H1 (cell line): ENCODE results near the gene TCEA2. TPM values are rescaled to one million over a fixed set of nuclear protein-coding genes. Genes with fewer than 3 reads are reported as not detected.
A peak's percentile ranks its signal among the peaks of the same experiment; 100 is the strongest.

Experiments
- CTCF ChIA-PET: fragments of 300-600 bp; sonication (Branson Sonifier 250); formaldehyde crosslinking; loops from one replicate; lab custom pipeline; 2021; ENCODE audit not compliant: partially characterized antibody; lab: Charles Lee
- POLR2A ChIA-PET: fragments of 300-600 bp; sonication (Branson Sonifier 250); formaldehyde crosslinking; loops from one replicate; lab custom pipeline; 2021; ENCODE audit warnings: inconsistent platforms; ENCODE audit not compliant: partially characterized antibody; lab: Charles Lee
- DNase-seq, 2 experiments: peaks; one replicate each; pipeline versions ENCODE4 v3.0.0 to v3.0.0-alpha.2; 2010 to 2022; ENCODE audit warnings: low spot score in 2 of 2, low read depth in 1 of 2, mixed read lengths in 1 of 2
- FAIRE-seq: peaks from 2 replicates; lab custom pipeline; 2011; peaks lifted over from hg19 to GRCh38; lab: Jason Lieb, UNC
- H2AFZ ChIP-seq: 2 replicates; pipeline ENCODE4 v1.8.1; 2012; ENCODE audit warnings: low read length, inconsistent platforms
- H2AK5ac ChIP-seq: 2 replicates; pipeline ENCODE4 v1.6.1; 2013; ENCODE audit warnings: low read depth, low read length
- H2BK120ac ChIP-seq: replicated peaks from 2 replicates; pipeline ENCODE3; 2013; ENCODE audit warnings: low read depth, low read length, inconsistent platforms
- H2BK12ac ChIP-seq: 2 replicates; pipeline ENCODE4 v1.6.1; 2013; ENCODE audit warnings: low read depth, low read length
- H2BK15ac ChIP-seq: 2 replicates; pipeline ENCODE4 v1.6.1; 2013; ENCODE audit warnings: low read length
- H2BK20ac ChIP-seq: 2 replicates; pipeline ENCODE4 v1.6.1; 2013; ENCODE audit warnings: low read length
- H2BK5ac ChIP-seq: 2 replicates; pipeline ENCODE4 v1.6.1; 2013; ENCODE audit warnings: low read depth, low read length
- H3K14ac ChIP-seq: 2 replicates; pipeline ENCODE4 v1.6.1; 2013; ENCODE audit warnings: inconsistent platforms; ENCODE audit not compliant: insufficient read length
- H3K18ac ChIP-seq: 2 replicates; pipeline ENCODE4 v1.6.1; 2013; ENCODE audit warnings: low read length; ENCODE audit errors: extremely low read depth
- H3K23ac ChIP-seq: 2 replicates; pipeline ENCODE4 v1.6.1; 2013; ENCODE audit warnings: inconsistent platforms; ENCODE audit not compliant: insufficient read length
- H3K23me2 ChIP-seq: 2 replicates; pipeline ENCODE4 v1.6.1; 2013; ENCODE audit warnings: low read depth, low read length
- H3K27ac ChIP-seq: 2 replicates; pipeline ENCODE4 v1.6.1; 2011; ENCODE audit warnings: low read depth, low read length, inconsistent platforms
- H3K27me3 ChIP-seq, 4 experiments: replicated peaks in 1 of 4; 1 replicate in 1 of 4; 2 replicates in 3 of 4; pipeline versions ENCODE4 v1.6.1 to v1.8.1; 2011 to 2013; ENCODE audit warnings: low read length in 3 of 4, mild to moderate bottlenecking in 3 of 4, inconsistent platforms in 2 of 4, mixed read lengths in 2 of 4, moderate library complexity in 1 of 4; ENCODE audit not compliant: control insufficient read depth in 3 of 4, insufficient read depth in 3 of 4; ENCODE audit errors: extremely low read depth in 1 of 4
- H3K36me3 ChIP-seq, 4 experiments: 2 replicates each; pipeline versions ENCODE4 v1.6.1 to v1.8.1; 2011 to 2013; ENCODE audit warnings: mild to moderate bottlenecking in 4 of 4, low read length in 3 of 4, moderate library complexity in 2 of 4, control low read depth in 1 of 4, inconsistent platforms in 1 of 4; ENCODE audit not compliant: insufficient read depth in 4 of 4, control insufficient read depth in 2 of 4
- H3K4ac ChIP-seq: replicated peaks from 2 replicates; pipeline ENCODE3; 2013; ENCODE audit warnings: low read length, low read depth, mixed read lengths, inconsistent platforms; ENCODE audit not compliant: insufficient read length
- H3K4me1 ChIP-seq, 4 experiments: replicated peaks in 1 of 4; 1 replicate in 1 of 4; 2 replicates in 3 of 4; pipeline versions ENCODE4 v1.6.1 to v1.8.1; 2011 to 2013; ENCODE audit warnings: low read length in 3 of 4, inconsistent platforms in 2 of 4, mixed read lengths in 1 of 4; ENCODE audit not compliant: insufficient read depth in 4 of 4, control insufficient read depth in 3 of 4
- H3K4me2 ChIP-seq, 2 experiments: 2 replicates each; pipeline versions ENCODE4 v1.6.1 to v1.8.1; 2011 to 2013; ENCODE audit warnings: low read depth in 2 of 2, low read length in 2 of 2, control low read depth in 1 of 2, inconsistent platforms in 1 of 2, mild to moderate bottlenecking in 1 of 2; ENCODE audit not compliant: insufficient read depth in 1 of 2
- H3K4me3 ChIP-seq, 4 experiments: fragments of 200-600, 300-600 bp in 1 of 4; sonication (generic), shearing (Covaris generic), sonication (Bioruptor Twin) in 1 of 4; 2 replicates each; pipeline versions ENCODE4 v1.5.1 to v1.8.1; 2011 to 2016; ENCODE audit warnings: low read length in 4 of 4, low read depth in 3 of 4, control low read depth in 2 of 4, inconsistent platforms in 2 of 4, mild to moderate bottlenecking in 2 of 4, mixed read lengths in 1 of 4, moderate library complexity in 1 of 4; ENCODE audit not compliant: insufficient read depth in 2 of 4; ENCODE audit errors: extremely low read depth in 1 of 4
- H3K56ac ChIP-seq: replicated peaks from 2 replicates; pipeline ENCODE3; 2013; ENCODE audit warnings: low read depth, mild to moderate bottlenecking, mixed read lengths, low read length, inconsistent platforms; ENCODE audit not compliant: insufficient read length
- H3K79me1 ChIP-seq: 2 replicates; pipeline ENCODE4 v1.6.1; 2013; ENCODE audit warnings: low read depth, low read length, control low read depth
- H3K79me2 ChIP-seq, 2 experiments: 2 replicates each; pipeline versions ENCODE4 v1.6.1 to v1.8.1; 2012 to 2013; ENCODE audit warnings: low read length in 2 of 2, mild to moderate bottlenecking in 2 of 2, inconsistent platforms in 1 of 2; ENCODE audit not compliant: insufficient read depth in 2 of 2, control insufficient read depth in 1 of 2
- H3K9ac ChIP-seq, 4 experiments: replicated peaks in 1 of 4; 1 replicate in 1 of 4; 2 replicates in 3 of 4; pipeline versions ENCODE4 v1.6.1 to v1.8.1; 2011 to 2013; ENCODE audit warnings: low read depth in 3 of 4, low read length in 3 of 4, control low read depth in 2 of 4, mild to moderate bottlenecking in 2 of 4, moderate library complexity in 2 of 4, inconsistent platforms in 1 of 4; ENCODE audit errors: extremely low read depth in 1 of 4
- H3K9me3 ChIP-seq, 2 experiments: 2 replicates each; pipeline versions ENCODE4 v1.6.1 to v1.8.1; 2012 to 2013; ENCODE audit warnings: mild to moderate bottlenecking in 2 of 2, moderate library complexity in 2 of 2, control low read depth in 1 of 2, inconsistent platforms in 1 of 2, low read depth in 1 of 2, low read length in 1 of 2, mixed read lengths in 1 of 2; ENCODE audit not compliant: insufficient read depth in 2 of 2
- H4K20me1 ChIP-seq, 2 experiments: replicated peaks in 1 of 2; 2 replicates each; pipeline versions ENCODE3 to v1.8.1; 2011 to 2013; ENCODE audit warnings: inconsistent platforms in 2 of 2, low read length in 2 of 2, mild to moderate bottlenecking in 1 of 2; ENCODE audit not compliant: insufficient read depth in 2 of 2, control insufficient read depth in 1 of 2
- H4K5ac ChIP-seq: 2 replicates; pipeline ENCODE4 v1.6.1; 2013; ENCODE audit warnings: low read length, low read depth, mixed read lengths, inconsistent platforms; ENCODE audit not compliant: insufficient read length
- H4K8ac ChIP-seq: 2 replicates; pipeline ENCODE4 v1.8.0; 2013; ENCODE audit warnings: mild to moderate bottlenecking, moderate library complexity, low read length, inconsistent platforms; ENCODE audit not compliant: insufficient read depth; ENCODE audit errors: extremely low read depth
- H4K91ac ChIP-seq: replicated peaks from 2 replicates; pipeline ENCODE3; 2013; ENCODE audit warnings: low read length, mixed read lengths, inconsistent platforms; ENCODE audit not compliant: insufficient read length
- WGBS, 2 experiments: shearing (Covaris generic) in 1 of 2; methylation state at CpG; one replicate each; pipeline versions ENCODE4 v1.1.6 to v1.1.7; 2013 to 2015; ENCODE audit warnings: low lambda C conversion rate in 2 of 2, mixed read lengths in 2 of 2, inconsistent platforms in 1 of 2, low coverage in 1 of 2, missing lambda C conversion rate in 1 of 2; ENCODE audit not compliant: insufficient replicate concordance in 2 of 2, insufficient coverage in 1 of 2, insufficient read length in 1 of 2; ENCODE audit errors: extremely low coverage in 1 of 2, missing lambda C conversion rate in 1 of 2; 5-methylcytosine and 5-hydroxymethylcytosine counted together
- polyA plus RNA-seq, 7 experiments: library from polyadenylated mRNA; depleted of rRNA in 3 of 7; stranded (reverse) in 5 of 7; unstranded in 2 of 7; fragments of >200 nt in 5 of 7; fragments of 200-250 nt in 2 of 7; gene quantifications; 1 replicate in 5 of 7; 2 replicates in 1 of 7; 4 replicates in 1 of 7; pipeline versions ENCODE4 v1.2.1 to v1.2.3, GENCODE V29; 2011 to 2013; ENCODE audit warnings: missing spikeins in 2 of 7, mixed read lengths in 2 of 7
- total RNA-seq: library from RNA; stranded (reverse); fragmentation: NEBNext Ultra II Directional; extraction: Animal tissue kit (Norgen Biotek cat#: 25700); gene quantifications from 2 replicates; pipeline ENCODE4 v1.2.1, GENCODE V29; 2021

Gene TCEA2
- total and polyA plus RNA-seq, 2 of the 8 experiments (the other 6 are each of a cell fraction or from before 2014, with no cell fraction given) = 41.4 to 42.3 TPM

DNA sequence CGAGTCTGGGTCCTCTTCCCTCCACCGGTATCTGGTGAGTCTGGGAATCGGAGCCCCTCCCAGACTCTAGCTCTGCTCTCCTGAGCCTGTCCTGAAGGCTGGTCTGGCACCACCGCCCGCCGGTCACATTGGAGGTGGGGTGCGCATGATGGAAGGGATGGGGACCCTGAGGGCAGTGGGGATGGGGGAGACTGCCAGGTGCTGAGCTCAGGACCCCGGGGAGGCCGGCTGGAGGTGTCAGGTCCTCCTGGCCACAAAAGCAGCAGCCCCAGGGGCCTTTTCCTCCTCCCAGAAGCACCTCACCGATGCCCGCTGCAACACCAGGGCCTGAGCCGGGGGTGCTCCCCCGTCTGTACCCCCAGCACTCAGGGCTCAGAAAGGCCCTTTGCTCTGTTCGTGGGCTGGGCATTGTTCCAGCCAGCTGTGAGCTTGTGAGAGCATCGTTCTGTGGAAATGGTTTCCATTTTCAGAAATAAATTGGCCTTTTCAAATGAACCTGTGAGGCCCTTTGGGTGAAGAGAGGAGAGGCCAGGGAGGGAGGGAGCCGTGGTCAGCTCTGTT lies 46.9 kb downstream of the TCEA2 start:
- POLR2A ChIA-PET = no interaction called here
- H3K36me3 ChIP-seq = no peaks in the 10 kb centered on the region
- H3K23ac ChIP-seq = no peak overlapping the region
- no peak overlapping the region for H2BK20ac ChIP-seq
- H3K23me2 ChIP-seq = no peaks in the 10 kb centered on the region
- H4K8ac ChIP-seq = 0 out of 2 replicates have a peak overlapping the region, but pooled peaks have one; percentile 5
- FAIRE-seq (no peak), DNase-seq (peak in 1 of 2 experiments; percentile 37)
- no peaks in the 10 kb centered on the region for H3K79me2 ChIP-seq
- H2BK15ac ChIP-seq = no peak overlapping the region
- no peaks in the 10 kb centered on the region for H3K27me3 ChIP-seq
- H4K91ac ChIP-seq = no peak overlapping the region
- H2BK5ac ChIP-seq = no peak overlapping the region
- no peak overlapping the region for H3K9ac ChIP-seq
- H2AK5ac ChIP-seq = no peak overlapping the region
- H3K4me2 ChIP-seq = no peak overlapping the region
- no peak overlapping the region for H3K4ac ChIP-seq
- H3K18ac ChIP-seq = no peak overlapping the region
- 91% methylated on average over 16 of the region's 16 CpGs; no CpG with 5 or more reads in 1 of the 2 experiments for whole genome bisulfite sequencing, 2 experiments
- H2AFZ ChIP-seq = no peak overlapping the region
- H3K14ac ChIP-seq = no peak overlapping the region
- H3K4me1 ChIP-seq = no peaks in the 10 kb centered on the region
- H3K79me1 ChIP-seq = no peaks in the 10 kb centered on the region
- H3K27ac ChIP-seq = no peak overlapping the region
- H3K9me3 ChIP-seq = no peaks in the 10 kb centered on the region
- no peak overlapping the region for H2BK120ac ChIP-seq
- no peak overlapping the region for H3K4me3 ChIP-seq
- no peak overlapping the region for H3K56ac ChIP-seq
- H4K5ac ChIP-seq = no peak overlapping the region
- H4K20me1 ChIP-seq = peaks cover 2 to 4% of the 10 kb centered on the region in 2 experiments
- H2BK12ac ChIP-seq = no peak overlapping the region
- CTCF ChIA-PET = interaction anchor here (1.1 to 6.4 kb wide), 5 partner anchors 8 to 113 kb away, joined by 3 to 59 read pairs (median 5); partner anchors contain the start of gene LKAAEAR1
